K562 (cell line): Measurements from ENCODE around the gene PARD3. TPM values are rescaled to one million over a fixed set of nuclear protein-coding genes. Genes with fewer than 3 reads are reported as not detected.

Source experiments
- ATAC-seq: fragments of 200-7000 bp; cut with Tn5 transposase; 3 replicates; pipeline ENCODE4 v1.9.1; 2020; ENCODE audit warnings: moderate library complexity
- BruUV-seq: library from RNA; stranded (reverse); fragments of 400-500 nt; replicated peaks from 2 replicates; lab custom pipeline; 2021; lab: Mats Ljungman, UMichigan
- CTCF ChIA-PET: fragments of 300-600 bp; formaldehyde crosslinking; extraction: SDS; loops from one replicate; lab custom pipeline; 2021; ENCODE audit warnings: low intra/inter-chr PET ratio; lab: Yijun Ruan, JAX
- POLR2A ChIA-PET: fragments of 300-600, 350-650 bp; sonication (Branson Sonifier 250); formaldehyde crosslinking; extraction: SDS; loops from one replicate; lab custom pipeline; 2021; ENCODE audit warnings: antibody characterized with exemption, inconsistent platforms; lab: Yijun Ruan, JAX
- DNase-seq, 4 experiments: peaks; one replicate each; pipeline versions ENCODE4 v3.0.0 to v3.0.0-alpha.2; 2011 to 2018; ENCODE audit warnings: low spot score in 3 of 4, mixed read lengths in 3 of 4; ENCODE audit errors: extremely low read depth in 1 of 4
- FAIRE-seq: peaks from 2 replicates; lab custom pipeline; 2011; peaks lifted over from hg19 to GRCh38; lab: Jason Lieb, UNC
- H2AFZ ChIP-seq: 2 replicates; pipeline ENCODE4 v1.6.0; 2011; ENCODE audit warnings: low read depth, low read length, control low read depth, inconsistent platforms
- H3K27ac ChIP-seq: fragments of 200-600 bp; 3 replicates; pipeline ENCODE4 v1.8.0; 2011; ENCODE audit warnings: low read depth, mild to moderate bottlenecking, control low read depth, inconsistent platforms, low read length, moderate library complexity, mixed read lengths; ENCODE audit errors: extremely low read depth
- H3K27me3 ChIP-seq, 2 experiments: fragments of 300-600 bp in 1 of 2; 2 replicates in 1 of 2; 3 replicates in 1 of 2; pipeline versions ENCODE4 v1.6.0 to v1.8.0; 2011; ENCODE audit warnings: inconsistent platforms in 2 of 2, low read length in 2 of 2, mild to moderate bottlenecking in 1 of 2, mixed read lengths in 1 of 2, moderate library complexity in 1 of 2; ENCODE audit not compliant: control insufficient read depth in 2 of 2, insufficient read depth in 2 of 2
- H3K36me3 ChIP-seq: fragments of 300-600 bp; 3 replicates; pipeline ENCODE4 v1.8.0; 2011; ENCODE audit warnings: mild to moderate bottlenecking, low read length, inconsistent platforms; ENCODE audit not compliant: control insufficient read depth, insufficient read depth
- H3K4me1 ChIP-seq, 2 experiments: fragments of 200-600 bp in 1 of 2; replicated peaks in 1 of 2; 2 replicates in 1 of 2; 3 replicates in 1 of 2; pipeline versions ENCODE4 v1.5.1 to v1.8.0; 2011; ENCODE audit warnings: inconsistent platforms in 2 of 2, low read length in 2 of 2, mild to moderate bottlenecking in 1 of 2, mixed read lengths in 1 of 2, moderate library complexity in 1 of 2; ENCODE audit not compliant: control insufficient read depth in 2 of 2, insufficient read depth in 2 of 2
- H3K4me2 ChIP-seq: 2 replicates; pipeline ENCODE4 v1.6.1; 2011; ENCODE audit warnings: low read length, control low read depth, inconsistent platforms, mixed read lengths; ENCODE audit not compliant: insufficient read depth
- H3K4me3 ChIP-seq: fragments of 200-600 bp; sonication (generic), shearing (Covaris generic); 2 replicates; pipeline ENCODE4 v1.5.1; 2016; ENCODE audit warnings: control low read depth, inconsistent platforms
- H3K79me2 ChIP-seq: fragments of 200-600 bp; 3 replicates; pipeline ENCODE4 v1.8.0; 2011; ENCODE audit warnings: low read length, inconsistent platforms; ENCODE audit not compliant: control insufficient read depth, insufficient read depth
- H3K9ac ChIP-seq, 2 experiments: 2 replicates each; pipeline versions ENCODE4 v1.6.0 to v1.6.1; 2011; ENCODE audit warnings: low read depth in 2 of 2, low read length in 2 of 2, control low read depth in 1 of 2, inconsistent platforms in 1 of 2, mild to moderate bottlenecking in 1 of 2, mixed read lengths in 1 of 2; ENCODE audit not compliant: insufficient read depth in 1 of 2
- H3K9me1 ChIP-seq: one replicate; pipeline ENCODE4 v1.6.0; 2011; ENCODE audit warnings: inconsistent platforms, mild to moderate bottlenecking, low read length, moderate library complexity; ENCODE audit not compliant: control insufficient read depth, insufficient read depth
- H3K9me3 ChIP-seq: replicated peaks from 2 replicates; pipeline ENCODE4 v1.5.1; 2011; ENCODE audit warnings: low read depth, low read length, inconsistent platforms; ENCODE audit not compliant: control insufficient read depth, insufficient read depth
- H4K20me1 ChIP-seq: replicated peaks from 2 replicates; pipeline ENCODE4 v1.6.1; 2011; ENCODE audit warnings: low read length, inconsistent platforms, mixed read lengths; ENCODE audit not compliant: control insufficient read depth, insufficient read depth
- C11orf30 ChIP-seq: fragments of 450-650 bp; IDR thresholded peaks from 2 replicates; pipeline ENCODE4 v1.6.1; 2016; ENCODE audit warnings: low read depth, mild to moderate bottlenecking
- E2F8 ChIP-seq: fragments of 450-650 bp; IDR thresholded peaks from 2 replicates; pipeline ENCODE4 v1.7.1; 2018; ENCODE audit warnings: mild to moderate bottlenecking, low read depth; ENCODE audit not compliant: partially characterized antibody
- JUNB ChIP-seq: fragments of 450-650 bp; formaldehyde crosslinking; conservative IDR thresholded peaks from 2 replicates; pipeline ENCODE4 v1.4.0; 2020; ENCODE audit warnings: mild to moderate bottlenecking
- NR1H2 ChIP-seq: sonication (generic); formaldehyde crosslinking; IDR thresholded peaks from 2 replicates; pipeline ENCODE4 v1.4.0; 2020; ENCODE audit warnings: mild to moderate bottlenecking, missing genetic modification reagents
- NR2C1 ChIP-seq, 2 experiments: fragments of 450-650 bp; IDR thresholded peaks; 2 replicates each; pipeline ENCODE4 v1.6.1; 2017; ENCODE audit warnings: mild to moderate bottlenecking in 2 of 2, antibody characterized with exemption in 1 of 2, inconsistent platforms in 1 of 2, missing compliant biosample characterization in 1 of 2, missing genetic modification characterization in 1 of 2
- TEAD1 ChIP-seq, 2 experiments: fragments of 450-650 bp in 1 of 2; sonication (generic) in 1 of 2; formaldehyde crosslinking; IDR thresholded peaks; 2 replicates each; pipeline versions ENCODE4 v1.4.0 to v1.8.0; 2020 to 2022; ENCODE audit warnings: mild to moderate bottlenecking in 2 of 2, missing genetic modification reagents in 1 of 2
- YBX1 ChIP-seq: fragments of 450-650 bp; IDR thresholded peaks from 2 replicates; pipeline ENCODE4 v1.7.1; 2016; ENCODE audit warnings: mild to moderate bottlenecking
- ZNF311 ChIP-seq: fragments of 250-450 bp; sonication (Bioruptor Pico); IDR thresholded peaks from 2 replicates; pipeline ENCODE4 v1.4.0; 2020; ENCODE audit warnings: mild to moderate bottlenecking, moderate library complexity
- WGBS: fragments of 100-300 bp; shearing (Covaris generic); methylation state at CpG from one replicate; pipeline ENCODE4 v1.1.6; 2016; ENCODE audit warnings: low coverage, mixed read lengths; ENCODE audit not compliant: insufficient coverage; ENCODE audit errors: missing lambda C conversion rate; 5-methylcytosine and 5-hydroxymethylcytosine counted together
- in situ Hi-C: fragments of 300-500 bp; cut with MboI; formaldehyde crosslinking; loops from 4 replicates; pipeline ENCODE4 v1.15.0; 2018; ENCODE audit warnings: inconsistent platforms, mixed read lengths
- intact Hi-C: fragments of 100-400 bp; cut with micrococcal nuclease; formaldehyde crosslinking; loops from 2 replicates; pipeline ENCODE4 v1.14.2; 2022
- polyA plus RNA-seq, 8 experiments: library from polyadenylated mRNA; depleted of rRNA in 4 of 8; stranded (reverse) in 5 of 8; unstranded in 3 of 8; fragments of >200 nt; fragmentation: Nextera tagmentation in 2 of 8; fragmentation: Illumina TruSeq in 1 of 8; extraction: Ambion mirVana in 2 of 8; extraction: Trizol in 1 of 8; gene quantifications; 2 replicates each; pipeline versions ENCODE4 v1.2.1 to v1.2.3, GENCODE V29; 2011 to 2014; ENCODE audit warnings: inconsistent platforms in 1 of 8, missing spikeins in 1 of 8
- total RNA-seq, 7 experiments: library from RNA; depleted of rRNA in 6 of 7; stranded (reverse); fragments of >200 nt in 6 of 7; fragmentation: Illumina TruSeq in 2 of 7; extraction: Trizol in 2 of 7; gene quantifications; 2 replicates each; pipeline versions ENCODE4 v1.2.1 to v1.2.3, GENCODE V29; 2011 to 2021; ENCODE audit warnings: low replicate concordance in 1 of 7
- TF ChIP-seq, protein P1 (sequence below): fragments of 250-450 bp; sonication (Bioruptor Pico); IDR thresholded peaks from 2 replicates; pipeline ENCODE4 v1.4.0; 2020; ENCODE audit warnings: borderline replicate concordance
- TF ChIP-seq, protein P2 (sequence below), 2 experiments: fragments of 450-650 bp; IDR thresholded peaks; 2 replicates each; pipeline ENCODE4 v1.6.1; 2018; ENCODE audit warnings: mild to moderate bottlenecking in 2 of 2, low read depth in 1 of 2; ENCODE audit not compliant: partially characterized antibody in 2 of 2

PARD3 gene
- total and polyA plus RNA-seq, 9 of the 15 experiments (the other 6 are each of a cell fraction or from before 2014, with no cell fraction given), result 2.7 to 11.7 (median 7.7) TPM

DNA sequence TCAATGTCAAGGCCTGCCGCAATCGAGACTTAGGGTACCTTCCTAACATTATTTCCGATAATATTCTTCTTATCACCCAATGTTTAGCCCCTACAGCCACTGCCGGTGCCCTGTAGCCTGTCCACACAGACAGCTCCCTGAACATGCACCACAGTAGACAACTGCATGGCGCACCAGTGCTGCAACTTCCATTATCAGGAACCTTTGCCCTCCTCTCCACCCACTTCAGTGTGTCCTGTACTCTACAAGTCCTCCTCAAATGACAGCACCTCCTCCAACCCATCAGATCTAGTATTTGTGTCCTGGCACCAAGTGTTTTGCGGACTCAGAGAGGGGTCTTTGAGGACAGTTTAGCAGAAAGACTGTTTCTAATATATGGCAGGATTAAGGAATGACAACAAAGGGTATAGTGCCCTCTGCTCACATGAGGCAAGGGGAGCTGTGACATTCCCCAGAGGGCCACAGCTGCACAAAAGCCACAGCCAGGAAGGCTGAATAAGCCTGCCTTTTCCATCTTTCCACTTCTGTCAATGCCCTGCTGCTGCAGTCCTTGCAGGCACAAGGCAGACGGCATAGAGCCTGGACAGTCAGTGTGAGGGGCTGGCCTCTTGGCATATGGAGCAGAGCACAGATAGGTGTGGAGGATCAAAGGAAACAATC lies 335.4 kb downstream of the PARD3 start:
- intact Hi-C loops (no loop called here), in situ Hi-C loops (no loop called here)
- H3K36me3 ChIP-seq, result no peaks in the 10 kb centered on the region
- FAIRE-seq (no peak), DNase-seq (no peak), ATAC-seq (no peak)
- H3K27me3 ChIP-seq, result no peaks in the 10 kb centered on the region; a peak in 1 of 5 replicates
- no peak overlapping the region for H3K9ac ChIP-seq
- 27% methylated on average over 7 of the region's 7 CpGs for WGBS
- H3K4me3 ChIP-seq, result no peak overlapping the region
- CTCF ChIA-PET, result no interaction called here
- 0 out of 2 replicates have a peak, but pooled peaks cover 5% of the 10 kb centered on the region for H4K20me1 ChIP-seq
- H3K79me2 ChIP-seq, result no peaks in the 10 kb centered on the region
- no peak overlapping the region for H3K4me2 ChIP-seq
- no TSS peak for BruUV-seq
- no peaks in the 10 kb centered on the region for H3K9me1 ChIP-seq
- POLR2A ChIA-PET, result interaction anchor here (1.2 kb wide), 1 partner anchor 11 kb away, joined by 5 read pairs; no protein-coding TSS in a partner anchor
- H3K9me3 ChIP-seq, result no peaks in the 10 kb centered on the region
- no peak overlapping the region for H3K27ac ChIP-seq
- H2AFZ ChIP-seq, result no peak overlapping the region
- H3K4me1 ChIP-seq, result no peaks in the 10 kb centered on the region
- TF ChIP-seq C11orf30, result no peak
- TF ChIP-seq NR1H2 (CRISPR knock-in tag), result no peak
- no peak for TF ChIP-seq ZNF311 (CRISPR knock-in tag)
- TF ChIP-seq, protein P1, sequence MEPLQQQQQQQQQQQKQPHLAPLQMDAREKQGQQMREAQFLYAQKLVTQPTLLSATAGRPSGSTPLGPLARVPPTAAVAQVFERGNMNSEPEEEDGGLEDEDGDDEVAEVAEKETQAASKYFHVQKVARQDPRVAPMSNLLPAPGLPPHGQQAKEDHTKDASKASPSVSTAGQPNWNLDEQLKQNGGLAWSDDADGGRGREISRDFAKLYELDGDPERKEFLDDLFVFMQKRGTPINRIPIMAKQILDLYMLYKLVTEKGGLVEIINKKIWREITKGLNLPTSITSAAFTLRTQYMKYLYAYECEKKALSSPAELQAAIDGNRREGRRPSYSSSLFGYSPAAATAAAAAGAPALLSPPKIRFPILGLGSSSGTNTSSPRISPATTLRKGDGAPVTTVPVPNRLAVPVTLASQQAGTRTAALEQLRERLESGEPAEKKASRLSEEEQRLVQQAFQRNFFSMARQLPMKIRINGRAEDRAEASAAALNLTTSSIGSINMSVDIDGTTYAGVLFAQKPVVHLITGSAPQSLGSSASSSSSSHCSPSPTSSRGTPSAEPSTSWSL (CRISPR knock-in tag), result no peak
- no peak for TF ChIP-seq NR2C1 (IDR thresholded peaks at IDR 0.05)
- no peak for TF ChIP-seq NR2C1 (tag; IDR thresholded peaks at IDR 0.05)
- no peak for TF ChIP-seq YBX1
- TF ChIP-seq E2F8, result no peak
- TF ChIP-seq JUNB, result no peak
- TF ChIP-seq, protein P2, sequence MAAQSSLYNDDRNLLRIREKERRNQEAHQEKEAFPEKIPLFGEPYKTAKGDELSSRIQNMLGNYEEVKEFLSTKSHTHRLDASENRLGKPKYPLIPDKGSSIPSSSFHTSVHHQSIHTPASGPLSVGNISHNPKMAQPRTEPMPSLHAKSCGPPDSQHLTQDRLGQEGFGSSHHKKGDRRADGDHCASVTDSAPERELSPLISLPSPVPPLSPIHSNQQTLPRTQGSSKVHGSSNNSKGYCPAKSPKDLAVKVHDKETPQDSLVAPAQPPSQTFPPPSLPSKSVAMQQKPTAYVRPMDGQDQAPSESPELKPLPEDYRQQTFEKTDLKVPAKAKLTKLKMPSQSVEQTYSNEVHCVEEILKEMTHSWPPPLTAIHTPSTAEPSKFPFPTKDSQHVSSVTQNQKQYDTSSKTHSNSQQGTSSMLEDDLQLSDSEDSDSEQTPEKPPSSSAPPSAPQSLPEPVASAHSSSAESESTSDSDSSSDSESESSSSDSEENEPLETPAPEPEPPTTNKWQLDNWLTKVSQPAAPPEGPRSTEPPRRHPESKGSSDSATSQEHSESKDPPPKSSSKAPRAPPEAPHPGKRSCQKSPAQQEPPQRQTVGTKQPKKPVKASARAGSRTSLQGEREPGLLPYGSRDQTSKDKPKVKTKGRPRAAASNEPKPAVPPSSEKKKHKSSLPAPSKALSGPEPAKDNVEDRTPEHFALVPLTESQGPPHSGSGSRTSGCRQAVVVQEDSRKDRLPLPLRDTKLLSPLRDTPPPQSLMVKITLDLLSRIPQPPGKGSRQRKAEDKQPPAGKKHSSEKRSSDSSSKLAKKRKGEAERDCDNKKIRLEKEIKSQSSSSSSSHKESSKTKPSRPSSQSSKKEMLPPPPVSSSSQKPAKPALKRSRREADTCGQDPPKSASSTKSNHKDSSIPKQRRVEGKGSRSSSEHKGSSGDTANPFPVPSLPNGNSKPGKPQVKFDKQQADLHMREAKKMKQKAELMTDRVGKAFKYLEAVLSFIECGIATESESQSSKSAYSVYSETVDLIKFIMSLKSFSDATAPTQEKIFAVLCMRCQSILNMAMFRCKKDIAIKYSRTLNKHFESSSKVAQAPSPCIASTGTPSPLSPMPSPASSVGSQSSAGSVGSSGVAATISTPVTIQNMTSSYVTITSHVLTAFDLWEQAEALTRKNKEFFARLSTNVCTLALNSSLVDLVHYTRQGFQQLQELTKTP (IDR thresholded peaks at IDR 0.05; ENCODE audit: low read depth in 1 of 2, partially characterized antibody in 2 of 2), result no peak
- no peak for TF ChIP-seq TEAD1 (CRISPR knock-in tag; IDR thresholded peaks at IDR 0.05)
